Measurements from ENCODE around the gene MYO1H. TPM values are rescaled to one million over a fixed set of nuclear protein-coding genes. Genes with fewer than 3 reads are reported as not detected.

MYO1H gene
- total and polyA plus RNA-seq, 4 experiments from 2014 or later, result not detected

- no peak for DNase-seq
- Mint-ChIP-seq H3K27ac (no peak overlapping the region), H3K9me3 (no peaks in the 10 kb centered on the region), H3K4me1 (no peaks in the 10 kb centered on the region), H3K4me3 (no peak overlapping the region), H3K36me3 (peaks cover 8 to 13% of the 10 kb centered on the region in 2 donors), H3K27me3 (no peaks in the 10 kb centered on the region)
- Histone ChIP-seq H3K9me3 (ENCODE audit: control insufficient read depth in 1 of 2, low read length in 2 of 2) (no peaks in the 10 kb centered on the region), H3K36me3 (ENCODE audit: insufficient read depth, low read length) (no peaks in the 10 kb centered on the region), H3K27ac (ENCODE audit: low read depth, low read length) (no peak overlapping the region), H3K4me1 (ENCODE audit: insufficient read depth, low read length) (no peaks in the 10 kb centered on the region), H3K4me3 (ENCODE audit: low read length in 2 of 2) (no peak overlapping the region), H3K27me3 (ENCODE audit: insufficient read depth, low read length) (no peaks in the 10 kb centered on the region)
- CTCF ChIA-PET (ENCODE audit: partially characterized antibody), result no interaction called here
- intact Hi-C loops (cut with micrococcal nuclease), result no loop called here
- POLR2A ChIA-PET (ENCODE audit: partially characterized antibody), result no interaction called here
Observed at GRCh38 chr12:109440851-109441490, 93.3 kb downstream of the MYO1H start.

GRCh38 chr12:109443794-109444193, 96.1 kb downstream of the MYO1H start:
- CTCF ChIA-PET (ENCODE audit: partially characterized antibody), result interaction anchor here (0.9 to 2.5 kb wide), 5 partner anchors 9 to 332 kb away, joined by 3 to 10 read pairs (median 3); no protein-coding TSS in a partner anchor
- no peak overlapping the region for H3K27ac Mint-ChIP-seq
- H3K4me1 Mint-ChIP-seq, result no peaks in the 10 kb centered on the region

GRCh38 chr12:109444259-109444658, 96.6 kb downstream of the MYO1H start:
- H3K4me3 ChIP-seq (ENCODE audit: low read length in 2 of 2), result no peak overlapping the region
- no peaks in the 10 kb centered on the region for H3K4me1 ChIP-seq (ENCODE audit: insufficient read depth, low read length)
- H3K27ac ChIP-seq (ENCODE audit: low read depth, low read length), result no peak overlapping the region
- Mint-ChIP-seq H3K27me3 (no peaks in the 10 kb centered on the region), H3K27ac (no peak overlapping the region), H3K4me1 (no peaks in the 10 kb centered on the region), H3K9me3 (no peaks in the 10 kb centered on the region), H3K4me3 (no peak overlapping the region), H3K36me3 (peaks cover 13 to 34% of the 10 kb centered on the region in 2 donors)
- intact Hi-C loops (cut with micrococcal nuclease), result no loop called here
- H3K9me3 ChIP-seq (ENCODE audit: control insufficient read depth in 1 of 2, low read length in 2 of 2), result no peaks in the 10 kb centered on the region
- H3K36me3 ChIP-seq (ENCODE audit: insufficient read depth, low read length), result peaks cover 5% of the 10 kb centered on the region
- POLR2A ChIA-PET (ENCODE audit: partially characterized antibody), result no interaction called here
- no peaks in the 10 kb centered on the region for H3K27me3 ChIP-seq (ENCODE audit: insufficient read depth, low read length)
- CTCF ChIA-PET (ENCODE audit: partially characterized antibody), result interaction anchor here (0.9 to 2.5 kb wide), 3 partner anchors 11 to 18 kb away, joined by 3 to 10 read pairs (median 3); no protein-coding TSS in a partner anchor
- DNase-seq, result no peak

More at GRCh38 chr12:109443794-109444193, 96.1 kb downstream of the MYO1H start:
- H3K36me3 Mint-ChIP-seq, result peaks cover 10 to 29% of the 10 kb centered on the region in 2 donors
- H3K4me3 Mint-ChIP-seq, result no peak overlapping the region
- intact Hi-C loops (cut with micrococcal nuclease), result no loop called here
- H3K27me3 ChIP-seq (ENCODE audit: insufficient read depth, low read length), result no peaks in the 10 kb centered on the region
- peaks cover 5% of the 10 kb centered on the region for H3K36me3 ChIP-seq (ENCODE audit: insufficient read depth, low read length)
- POLR2A ChIA-PET (ENCODE audit: partially characterized antibody), result no interaction called here
- no peak overlapping the region for H3K27ac ChIP-seq (ENCODE audit: low read depth, low read length)
- DNase-seq, result no peak
- no peaks in the 10 kb centered on the region for H3K9me3 Mint-ChIP-seq
- H3K4me3 ChIP-seq (ENCODE audit: low read length in 2 of 2), result no peak overlapping the region
- H3K9me3 ChIP-seq (ENCODE audit: control insufficient read depth in 1 of 2, low read length in 2 of 2), result no peaks in the 10 kb centered on the region
- H3K27me3 Mint-ChIP-seq, result no peaks in the 10 kb centered on the region
- H3K4me1 ChIP-seq (ENCODE audit: insufficient read depth, low read length), result no peaks in the 10 kb centered on the region

GRCh38 chr12:109445191-109445609, 97.5 kb downstream of the MYO1H start:
- H3K36me3 Mint-ChIP-seq, result peaks cover 18 to 40% of the 10 kb centered on the region in 2 donors
- H3K27ac ChIP-seq (ENCODE audit: low read depth, low read length), result no peak overlapping the region
- peaks cover 7% of the 10 kb centered on the region for H3K36me3 ChIP-seq (ENCODE audit: insufficient read depth, low read length)
- no peaks in the 10 kb centered on the region for H3K4me1 ChIP-seq (ENCODE audit: insufficient read depth, low read length)
- H3K4me1 Mint-ChIP-seq, result no peaks in the 10 kb centered on the region
- no peak overlapping the region for H3K27ac Mint-ChIP-seq
- no peak for DNase-seq
- intact Hi-C loops (cut with micrococcal nuclease), result no loop called here
- POLR2A ChIA-PET (ENCODE audit: partially characterized antibody), result no interaction called here
- CTCF ChIA-PET (ENCODE audit: partially characterized antibody), result interaction anchor here (2.5 kb wide), 1 partner anchor 12 kb away, joined by 10 read pairs; no protein-coding TSS in a partner anchor
- no peak overlapping the region for H3K4me3 Mint-ChIP-seq
- H3K27me3 Mint-ChIP-seq, result no peaks in the 10 kb centered on the region
- H3K4me3 ChIP-seq (ENCODE audit: low read length in 2 of 2), result no peak overlapping the region
- H3K9me3 ChIP-seq (ENCODE audit: control insufficient read depth in 1 of 2, low read length in 2 of 2), result no peaks in the 10 kb centered on the region
- H3K9me3 Mint-ChIP-seq, result no peaks in the 10 kb centered on the region
- H3K27me3 ChIP-seq (ENCODE audit: insufficient read depth, low read length), result no peaks in the 10 kb centered on the region

- Mint-ChIP-seq H3K4me1 (no peaks in the 10 kb centered on the region), H3K4me3 (no peak overlapping the region), H3K27me3 (no peaks in the 10 kb centered on the region), H3K9me3 (no peaks in the 10 kb centered on the region), H3K27ac (no peak overlapping the region), H3K36me3 (peaks cover 21 to 49% of the 10 kb centered on the region in 2 donors)
- H3K27ac ChIP-seq (ENCODE audit: low read depth, low read length), result no peak overlapping the region
- ChIA-PET POLR2A (ENCODE audit: partially characterized antibody) (no interaction called here), CTCF (ENCODE audit: partially characterized antibody) (interaction anchor here (1.5 kb wide), 1 partner anchor 14 kb away, joined by 5 read pairs; no protein-coding TSS in a partner anchor)
- no peak for DNase-seq
- intact Hi-C loops (cut with micrococcal nuclease), result no loop called here
- H3K9me3 ChIP-seq (ENCODE audit: control insufficient read depth in 1 of 2, low read length in 2 of 2), result no peaks in the 10 kb centered on the region
- no peak overlapping the region for H3K4me3 ChIP-seq (ENCODE audit: low read length in 2 of 2)
- H3K36me3 ChIP-seq (ENCODE audit: insufficient read depth, low read length), result peaks cover 23% of the 10 kb centered on the region
- H3K4me1 ChIP-seq (ENCODE audit: insufficient read depth, low read length), result no peaks in the 10 kb centered on the region
- no peaks in the 10 kb centered on the region for H3K27me3 ChIP-seq (ENCODE audit: insufficient read depth, low read length)
Observed at GRCh38 chr12:109446869-109447268, 99.2 kb downstream of the MYO1H start.

GRCh38 chr12:109447482-109447881, 99.8 kb downstream of the MYO1H start:
- intact Hi-C loops (cut with micrococcal nuclease), result no loop called here
- no peaks in the 10 kb centered on the region for H3K9me3 Mint-ChIP-seq
- H3K36me3 Mint-ChIP-seq, result peaks cover 27 to 55% of the 10 kb centered on the region in 2 donors
- DNase-seq, result no peak
- CTCF ChIA-PET (ENCODE audit: partially characterized antibody), result interaction anchor here (0.8 to 1.5 kb wide), 2 partner anchors 12 to 14 kb away, joined by 3 to 5 read pairs; no protein-coding TSS in a partner anchor
- H3K4me1 ChIP-seq (ENCODE audit: insufficient read depth, low read length), result no peaks in the 10 kb centered on the region
- H3K27ac ChIP-seq (ENCODE audit: low read depth, low read length), result no peak overlapping the region
- no peaks in the 10 kb centered on the region for H3K4me1 Mint-ChIP-seq
- no peak overlapping the region for H3K27ac Mint-ChIP-seq
- no peak overlapping the region for H3K4me3 ChIP-seq (ENCODE audit: low read length in 2 of 2)
- POLR2A ChIA-PET (ENCODE audit: partially characterized antibody), result no interaction called here
- H3K36me3 ChIP-seq (ENCODE audit: insufficient read depth, low read length), result peaks cover 29% of the 10 kb centered on the region
- H3K27me3 ChIP-seq (ENCODE audit: insufficient read depth, low read length), result no peaks in the 10 kb centered on the region
- H3K27me3 Mint-ChIP-seq, result no peaks in the 10 kb centered on the region
- H3K4me3 Mint-ChIP-seq, result no peak overlapping the region
- H3K9me3 ChIP-seq (ENCODE audit: control insufficient read depth in 1 of 2, low read length in 2 of 2), result no peaks in the 10 kb centered on the region

GRCh38 chr12:109448272-109448671, 100.6 kb downstream of the MYO1H start:
- ChIA-PET CTCF (ENCODE audit: partially characterized antibody) (interaction anchor here (0.8 to 1.5 kb wide), 2 partner anchors 13 to 15 kb away, joined by 3 to 5 read pairs; no protein-coding TSS in a partner anchor), POLR2A (ENCODE audit: partially characterized antibody) (no interaction called here)
- intact Hi-C loops (cut with micrococcal nuclease), result no loop called here
- no peak overlapping the region for H3K4me3 Mint-ChIP-seq
- H3K4me3 ChIP-seq (ENCODE audit: low read length in 2 of 2), result no peak overlapping the region
- no peaks in the 10 kb centered on the region for H3K9me3 ChIP-seq (ENCODE audit: control insufficient read depth in 1 of 2, low read length in 2 of 2)
- no peaks in the 10 kb centered on the region for H3K9me3 Mint-ChIP-seq
- no peaks in the 10 kb centered on the region for H3K27me3 ChIP-seq (ENCODE audit: insufficient read depth, low read length)
- DNase-seq, result no peak
- no peaks in the 10 kb centered on the region for H3K27me3 Mint-ChIP-seq
- H3K36me3 Mint-ChIP-seq, result peaks cover 27 to 62% of the 10 kb centered on the region in 2 donors
- no peak overlapping the region for H3K27ac Mint-ChIP-seq
- H3K27ac ChIP-seq (ENCODE audit: low read depth, low read length), result no peak overlapping the region
- H3K4me1 Mint-ChIP-seq, result no peaks in the 10 kb centered on the region
- H3K36me3 ChIP-seq (ENCODE audit: insufficient read depth, low read length), result peaks cover 34% of the 10 kb centered on the region
- H3K4me1 ChIP-seq (ENCODE audit: insufficient read depth, low read length), result no peaks in the 10 kb centered on the region
